Measurements from ENCODE around the gene MAFF.

MAFF gene

GRCh38 chr22:38205261-38206128 lies 3.7 kb downstream of the MAFF start:
- DNase-seq: no peak

- no peak for DNase-seq
Observed at GRCh38 chr22:38207898-38208432, 6.2 kb downstream of the MAFF start.

GRCh38 chr22:38208551-38208968 lies 6.8 kb downstream of the MAFF start:
- no peak for DNase-seq

GRCh38 chr22:38211556-38211955 lies 9.8 kb downstream of the MAFF start:
- no peak for DNase-seq

GRCh38 chr22:38212442-38212841 lies 10.6 kb downstream of the MAFF start:
- DNase-seq: no peak

- DNase-seq: no peak
Observed at GRCh38 chr22:38213319-38213989, 11.7 kb downstream of the MAFF start.

- no peak for DNase-seq
Observed at GRCh38 chr22:38213990-38214301, 12.2 kb downstream of the MAFF start.

- peak; percentile 73 for DNase-seq
Observed at GRCh38 chr22:38214302-38215056, 12.7 kb downstream of the MAFF start.

- DNase-seq: no peak
Observed at GRCh38 chr22:38215156-38216038, 13.6 kb downstream of the MAFF start.

GRCh38 chr22:38218661-38219622 lies 17.1 kb downstream of the MAFF start:
- DNase-seq: peak; percentile 57

GRCh38 chr22:38219632-38220031 lies 17.8 kb downstream of the MAFF start:
- no peak for DNase-seq

- no peak for DNase-seq
Observed at GRCh38 chr22:38220163-38220562, 18.4 kb downstream of the MAFF start.

GRCh38 chr22:38220653-38221386 lies 19.0 kb downstream of the MAFF start:
- DNase-seq: no peak

GRCh38 chr22:38221407-38221806 lies 19.6 kb downstream of the MAFF start:
- DNase-seq: no peak

- no peak for DNase-seq
Observed at GRCh38 chr22:38221908-38222796, 20.4 kb downstream of the MAFF start.

GRCh38 chr22:38222797-38223119 lies 21.0 kb downstream of the MAFF start:
- no peak for DNase-seq

GRCh38 chr22:38223289-38223960 lies 21.6 kb downstream of the MAFF start:
- no peak for DNase-seq

GRCh38 chr22:38226853-38227649 lies 25.3 kb downstream of the MAFF start:
- no peak for DNase-seq
